Measurements from ENCODE around the gene KLK5.
"Not testable (repeated sequence)": the region's sequence is repeated elsewhere in the genome, so short reads cannot be mapped to it uniquely, and the experiment has no call there.

The KLK5 gene

DNA sequence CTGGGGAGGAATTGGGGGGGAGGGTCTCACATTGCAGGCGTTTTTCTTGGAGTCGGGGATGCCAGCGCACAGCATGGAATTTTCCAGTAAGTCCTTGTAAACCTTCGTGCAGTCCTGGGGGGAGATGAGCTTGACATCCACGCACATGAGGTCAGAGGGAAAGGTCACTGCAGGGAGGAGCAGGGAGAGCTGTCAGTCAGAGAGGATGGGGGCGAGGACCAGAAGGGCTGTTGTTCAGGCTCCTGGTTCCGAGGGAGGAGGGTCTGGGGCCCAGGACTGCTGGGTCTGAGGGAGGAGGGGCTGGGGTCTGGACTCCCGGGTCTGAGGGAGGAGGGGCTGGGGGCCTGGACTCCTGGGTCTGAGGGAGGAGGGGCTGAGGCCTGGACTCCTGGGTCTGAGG lies 26.9 kb upstream of the KLK5 start:
- no peak overlapping the region for H3K4me3 ChIP-seq (ENCODE audit: low read depth, low read length)
- no peak for DNase-seq (ENCODE audit: low read depth)
- TF ChIP-seq, protein P1, sequence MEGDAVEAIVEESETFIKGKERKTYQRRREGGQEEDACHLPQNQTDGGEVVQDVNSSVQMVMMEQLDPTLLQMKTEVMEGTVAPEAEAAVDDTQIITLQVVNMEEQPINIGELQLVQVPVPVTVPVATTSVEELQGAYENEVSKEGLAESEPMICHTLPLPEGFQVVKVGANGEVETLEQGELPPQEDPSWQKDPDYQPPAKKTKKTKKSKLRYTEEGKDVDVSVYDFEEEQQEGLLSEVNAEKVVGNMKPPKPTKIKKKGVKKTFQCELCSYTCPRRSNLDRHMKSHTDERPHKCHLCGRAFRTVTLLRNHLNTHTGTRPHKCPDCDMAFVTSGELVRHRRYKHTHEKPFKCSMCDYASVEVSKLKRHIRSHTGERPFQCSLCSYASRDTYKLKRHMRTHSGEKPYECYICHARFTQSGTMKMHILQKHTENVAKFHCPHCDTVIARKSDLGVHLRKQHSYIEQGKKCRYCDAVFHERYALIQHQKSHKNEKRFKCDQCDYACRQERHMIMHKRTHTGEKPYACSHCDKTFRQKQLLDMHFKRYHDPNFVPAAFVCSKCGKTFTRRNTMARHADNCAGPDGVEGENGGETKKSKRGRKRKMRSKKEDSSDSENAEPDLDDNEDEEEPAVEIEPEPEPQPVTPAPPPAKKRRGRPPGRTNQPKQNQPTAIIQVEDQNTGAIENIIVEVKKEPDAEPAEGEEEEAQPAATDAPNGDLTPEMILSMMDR (IDR thresholded peaks at IDR 0.05; ENCODE audit: insufficient read depth, low read depth, low read length, missing control alignments): no peak

DNA sequence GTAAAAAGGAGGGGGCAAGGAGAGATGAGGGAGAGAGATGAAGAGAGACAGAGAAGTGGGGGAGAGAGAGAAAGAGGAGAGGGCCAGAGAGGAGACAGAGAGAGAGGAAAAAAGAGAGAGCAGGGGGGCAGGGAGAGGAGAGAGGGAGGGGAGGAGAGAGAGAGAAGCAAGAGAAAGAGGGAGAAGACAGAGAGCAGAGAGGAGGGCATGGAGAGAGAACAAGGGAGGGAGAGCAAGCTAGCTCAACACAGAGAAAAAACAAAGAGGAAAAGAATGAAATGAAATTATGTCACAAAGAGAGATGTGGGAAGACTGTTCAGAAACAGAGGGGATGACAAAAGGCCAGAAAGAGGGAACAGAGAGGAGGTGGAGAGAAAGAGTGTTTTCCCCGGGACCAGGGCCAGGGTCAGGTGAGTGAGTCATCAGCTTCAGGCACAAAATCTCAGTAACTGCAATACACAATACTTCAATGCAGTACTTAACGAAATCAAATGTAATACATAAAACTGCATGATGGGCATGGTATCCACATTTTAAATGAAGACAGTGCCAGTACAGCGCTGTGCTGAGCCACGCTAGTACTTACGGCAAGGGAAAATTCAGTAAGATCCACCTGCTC lies 26.0 kb upstream of the KLK5 start:
- TF ChIP-seq, protein P1 (IDR thresholded peaks at IDR 0.05; ENCODE audit: insufficient read depth, low read depth, low read length, missing control alignments): no peak
- H3K4me3 ChIP-seq (ENCODE audit: low read depth, low read length): no peak overlapping the region
- DNase-seq (ENCODE audit: low read depth): no peak

DNA sequence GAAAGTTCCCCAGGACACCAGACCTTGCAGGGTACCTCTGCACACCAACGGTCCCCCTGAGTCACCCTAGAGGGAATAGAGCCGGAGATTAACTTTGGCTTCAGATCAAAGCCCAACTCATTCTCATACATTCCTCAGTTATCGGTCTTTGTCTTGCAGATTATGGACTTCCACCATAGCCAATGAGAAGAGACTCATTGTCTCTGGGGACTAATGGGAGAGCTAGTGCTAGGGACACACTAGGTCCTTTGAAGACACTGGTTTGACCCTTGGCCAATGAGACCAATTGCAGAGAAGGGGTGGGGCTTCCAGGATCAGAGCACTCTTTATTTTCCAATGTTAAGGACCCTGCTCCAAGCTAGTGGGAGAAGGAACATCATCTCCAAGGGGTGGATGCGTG lies 24.8 kb upstream of the KLK5 start:
- no peak for DNase-seq (ENCODE audit: low read depth)
- no peak overlapping the region for H3K4me3 ChIP-seq (ENCODE audit: low read depth, low read length)
- TF ChIP-seq, protein P1 (IDR thresholded peaks at IDR 0.05; ENCODE audit: insufficient read depth, low read depth, low read length, missing control alignments): no peak

DNA sequence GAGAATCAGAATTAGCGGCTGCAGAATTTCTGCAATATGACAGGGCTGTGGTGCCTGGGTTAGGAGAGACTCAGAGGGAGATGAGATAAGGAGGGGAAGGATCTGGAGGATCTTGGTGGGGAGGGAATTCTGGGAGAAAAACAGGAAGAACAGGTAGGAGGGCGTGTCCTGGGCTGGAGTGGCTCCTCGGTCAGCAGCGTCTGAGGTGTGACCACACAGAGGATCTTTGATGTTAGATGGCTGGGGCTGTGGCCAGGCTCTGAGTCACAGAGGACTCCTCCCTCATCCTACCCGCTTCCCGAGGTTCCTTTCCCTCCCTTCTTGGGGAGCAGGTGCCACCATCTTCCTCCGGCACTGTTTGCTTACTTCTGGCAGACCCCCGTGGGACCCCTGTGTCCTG lies 22.9 kb upstream of the KLK5 start:
- TF ChIP-seq, protein P1 (IDR thresholded peaks at IDR 0.05; ENCODE audit: insufficient read depth, low read depth, low read length, missing control alignments): no peak
- no peak for DNase-seq (ENCODE audit: low read depth)
- no peak overlapping the region for H3K4me3 ChIP-seq (ENCODE audit: low read depth, low read length)

DNA sequence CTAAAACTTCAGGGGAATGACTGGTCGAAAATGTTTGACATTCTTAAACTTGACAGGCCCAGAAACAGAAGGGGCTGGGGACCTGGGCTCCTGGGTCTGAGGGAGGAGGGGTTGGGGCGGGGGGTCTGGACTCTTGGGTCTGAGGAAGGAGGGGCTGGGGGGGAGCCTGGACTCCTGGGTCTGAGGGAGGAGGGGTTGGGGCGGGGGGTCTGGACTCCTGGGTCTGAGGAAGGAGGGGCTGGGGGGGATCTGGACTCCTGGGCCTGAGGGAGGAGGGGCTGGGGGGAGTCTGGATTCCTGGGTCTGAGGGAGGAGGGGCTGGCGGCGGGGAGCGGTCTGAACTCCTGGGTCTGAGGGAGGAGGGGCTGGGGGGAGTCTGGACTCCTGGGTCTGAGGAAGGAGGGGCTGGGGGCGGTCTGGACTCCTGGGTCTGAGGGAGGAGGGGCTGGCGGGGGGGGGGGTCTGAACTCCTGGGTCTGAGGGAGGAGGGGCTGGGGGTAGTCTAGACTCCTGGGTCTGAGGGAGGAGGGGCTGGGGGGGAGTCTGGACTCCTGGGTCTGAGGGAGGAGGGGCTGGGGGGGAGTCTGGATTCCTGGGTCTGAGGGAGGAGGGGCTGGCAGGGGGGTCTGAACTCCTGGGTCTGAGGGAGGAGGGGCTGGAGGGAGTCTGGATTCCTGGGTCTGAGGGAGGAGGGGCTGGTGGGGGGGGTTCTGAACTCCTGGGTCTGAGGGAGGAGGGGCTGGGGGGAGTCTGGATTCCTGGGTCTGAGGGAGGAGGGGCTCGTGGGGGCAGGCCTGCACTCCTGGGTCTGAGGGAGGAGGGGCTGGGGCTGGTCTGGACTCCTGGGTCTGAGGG lies 22.1 kb upstream of the KLK5 start:
- no peak overlapping the region for H3K4me3 ChIP-seq (ENCODE audit: low read depth, low read length)
- DNase-seq (ENCODE audit: low read depth): no peak
- TF ChIP-seq, protein P1 (IDR thresholded peaks at IDR 0.05; ENCODE audit: insufficient read depth, low read depth, low read length, missing control alignments): no peak

DNA sequence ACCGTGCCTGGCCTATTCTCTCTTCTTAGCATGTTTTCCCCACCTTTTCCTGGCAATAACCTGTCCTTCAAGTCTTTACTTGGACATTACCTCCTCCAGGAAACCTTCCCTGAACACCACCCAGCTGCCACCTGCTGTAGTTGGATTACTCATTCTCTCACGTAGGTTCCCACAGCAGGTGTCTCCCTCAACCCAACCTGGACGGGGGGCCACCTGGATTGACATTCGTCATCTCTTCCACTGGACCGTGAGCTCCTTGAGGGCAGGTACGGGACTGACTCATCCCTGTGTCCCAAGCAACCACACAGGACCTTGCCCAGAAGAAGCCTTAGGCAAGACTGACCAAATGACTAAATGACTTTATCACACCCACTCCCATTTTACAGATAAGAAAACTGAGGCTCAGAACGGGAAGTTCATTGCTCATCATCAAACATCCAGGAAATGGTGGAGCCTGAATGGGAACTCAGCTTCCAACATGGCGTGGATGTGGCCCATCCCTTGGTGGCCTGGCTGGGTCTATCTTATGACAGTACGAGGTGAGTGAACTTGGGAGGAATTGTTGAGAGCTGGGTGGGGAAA lies 20.0 kb upstream of the KLK5 start:
- H3K4me3 ChIP-seq (ENCODE audit: low read depth, low read length): no peak overlapping the region
- TF ChIP-seq, protein P1 (IDR thresholded peaks at IDR 0.05; ENCODE audit: insufficient read depth, low read depth, low read length, missing control alignments): no peak
- no peak for DNase-seq (ENCODE audit: low read depth)

DNA sequence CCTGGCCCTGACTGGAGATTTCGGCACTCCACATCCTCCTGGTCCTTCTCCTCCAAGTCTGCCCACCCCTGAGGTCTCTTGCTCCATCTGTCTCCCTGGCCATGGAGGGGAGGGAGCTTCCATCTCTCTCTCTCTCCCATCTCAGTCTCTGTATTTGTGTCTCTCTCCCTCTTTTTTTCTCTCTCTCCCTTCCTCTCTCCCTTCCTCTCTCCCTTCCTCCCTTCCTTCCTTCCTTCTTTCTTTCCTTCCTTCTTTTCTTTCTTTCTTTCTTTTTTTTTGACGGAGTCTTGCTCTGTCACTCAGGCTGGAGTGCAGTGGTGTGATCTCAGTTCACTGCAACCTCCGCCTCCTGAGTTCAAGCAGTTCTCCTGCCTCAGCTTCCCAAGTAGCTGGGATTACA lies 17.0 kb upstream of the KLK5 start:
- DNase-seq (ENCODE audit: low read depth); H3K4me3 ChIP-seq (ENCODE audit: low read depth, low read length): not testable (repeated sequence)
